HCT116 (cell line): Measurements from ENCODE around the gene MYADML2. TPM values are rescaled to one million over a fixed set of nuclear protein-coding genes. Genes with fewer than 3 reads are reported as not detected.

Source experiments
- ATAC-seq: fragments of 200-7000 bp; cut with Tn5 transposase; 2 replicates; pipeline ENCODE4 v1.9.1; 2020; ENCODE audit warnings: mild to moderate bottlenecking, moderate library complexity
- BruUV-seq: library from RNA; stranded (reverse); fragments of 400-500 nt; replicated peaks from 2 replicates; lab custom pipeline; 2021; lab: Mats Ljungman, UMichigan
- CTCF ChIA-PET: fragments of 300-600 bp; sonication (Branson Sonifier 250); formaldehyde crosslinking; loops from one replicate; lab custom pipeline; 2021; ENCODE audit warnings: antibody characterized with exemption; lab: Charles Lee
- POLR2A ChIA-PET: fragments of 300-600, 350-600 bp; sonication (Branson Sonifier 250); formaldehyde crosslinking; loops from one replicate; lab custom pipeline; 2021; ENCODE audit warnings: antibody characterized with exemption; lab: Charles Lee
- RAD21 ChIA-PET, 2 experiments: fragments of 300-600 bp; sonication (Branson Sonifier 250); formaldehyde crosslinking; loops; one replicate each; lab custom pipeline; 2023; ENCODE audit warnings: low total read pairs in 2 of 2; ENCODE audit not compliant: uncharacterized antibody in 2 of 2, unreplicated experiment in 2 of 2, low non-redundant PET in 1 of 2; lab: Charles Lee
- DNase-seq: peaks from one replicate; pipeline ENCODE4 v3.0.0-alpha.2; 2010; ENCODE audit warnings: low read depth, low spot score
- H2AFZ ChIP-seq: fragments of 200-600 bp; shearing (Covaris generic), sonication (generic); 2 replicates; pipeline ENCODE4 v1.6.1; 2017; ENCODE audit warnings: low read depth, mixed run types, mixed read lengths, antibody characterized with exemption, low read length; ENCODE audit not compliant: poor library complexity, severe bottlenecking
- H3K27ac ChIP-seq: 2 replicates; pipeline ENCODE4 v1.5.1; 2012; ENCODE audit warnings: low read depth, low read length
- H3K27me3 ChIP-seq: fragments of 200-600 bp; sonication (generic); 2 replicates; pipeline ENCODE4 v1.6.1; 2016; ENCODE audit warnings: mixed run types, low read length, mixed read lengths; ENCODE audit not compliant: insufficient read depth
- H3K36me3 ChIP-seq, 2 experiments: fragments of 200-500 bp in 1 of 2; fragments of 200-600 bp in 1 of 2; sonication (Bioruptor generic) in 1 of 2; sonication (generic) in 1 of 2; 2 replicates each; pipeline versions ENCODE4 v1.5.1 to v1.6.1; 2014 to 2016; ENCODE audit warnings: low read length in 2 of 2, inconsistent platforms in 1 of 2, mixed read lengths in 1 of 2, mixed run types in 1 of 2; ENCODE audit not compliant: insufficient read depth in 2 of 2, control insufficient read depth in 1 of 2
- H3K4me1 ChIP-seq, 2 experiments: fragments of 200-600 bp in 1 of 2; sonication (generic) in 1 of 2; 2 replicates each; pipeline versions ENCODE4 v1.5.1 to v1.6.1; 2012 to 2017; ENCODE audit warnings: low read length in 2 of 2, inconsistent platforms in 1 of 2, mild to moderate bottlenecking in 1 of 2, mixed read lengths in 1 of 2, mixed run types in 1 of 2, moderate library complexity in 1 of 2; ENCODE audit not compliant: insufficient read depth in 2 of 2, control insufficient read depth in 1 of 2
- H3K4me2 ChIP-seq: fragments of 200-600 bp; sonication (generic); 2 replicates; pipeline ENCODE4 v1.6.1; 2017; ENCODE audit warnings: mixed run types, low read length, mixed read lengths
- H3K4me3 ChIP-seq, 2 experiments: fragments of 200-600 bp in 1 of 2; sonication (generic) in 1 of 2; replicated peaks in 1 of 2; 2 replicates each; pipeline ENCODE4 v1.5.1; 2011 to 2016; ENCODE audit warnings: low read length in 2 of 2, control low read depth in 1 of 2, low read depth in 1 of 2, mild to moderate bottlenecking in 1 of 2, mixed read lengths in 1 of 2, mixed run types in 1 of 2
- H3K79me2 ChIP-seq: fragments of 200-600 bp; sonication (generic); 2 replicates; pipeline ENCODE4 v1.6.1; 2017; ENCODE audit warnings: mild to moderate bottlenecking, mixed run types, low read length, moderate library complexity, mixed read lengths; ENCODE audit not compliant: insufficient read depth
- H3K9ac ChIP-seq: fragments of 200-600 bp; sonication (generic); 2 replicates; pipeline ENCODE4 v1.6.1; 2016; ENCODE audit warnings: low read length, mixed read lengths
- H3K9me2 ChIP-seq: fragments of 200-600 bp; sonication (generic), shearing (Covaris generic); 2 replicates; pipeline ENCODE4 v1.6.1; 2017; ENCODE audit warnings: mixed run types, mild to moderate bottlenecking, moderate library complexity; ENCODE audit not compliant: insufficient read depth
- H3K9me3 ChIP-seq, 2 experiments: fragments of 200-500 bp in 1 of 2; fragments of 200-600 bp in 1 of 2; sonication (Bioruptor generic) in 1 of 2; sonication (generic) in 1 of 2; 2 replicates each; pipeline ENCODE4 v1.6.1; 2014 to 2017; ENCODE audit warnings: low read length in 2 of 2, mixed read lengths in 2 of 2, inconsistent platforms in 1 of 2, low read depth in 1 of 2, mild to moderate bottlenecking in 1 of 2, mixed run types in 1 of 2, moderate library complexity in 1 of 2; ENCODE audit not compliant: control insufficient read depth in 1 of 2, insufficient read depth in 1 of 2
- H4K20me1 ChIP-seq: fragments of 200-600 bp; sonication (generic), shearing (Covaris generic); 2 replicates; pipeline ENCODE4 v1.6.1; 2017; ENCODE audit warnings: mixed run types, mild to moderate bottlenecking, moderate library complexity; ENCODE audit not compliant: insufficient read depth
- CEBPB ChIP-seq: IDR thresholded peaks from 2 replicates; pipeline ENCODE4 v1.6.1; 2012; ENCODE audit warnings: low read depth
- EGR1 ChIP-seq: IDR thresholded peaks from 2 replicates; pipeline ENCODE4 v1.6.1; 2012; ENCODE audit warnings: low read depth
- ELF1 ChIP-seq: IDR thresholded peaks from 2 replicates; pipeline ENCODE4 v1.6.1; 2012; ENCODE audit warnings: low read depth, borderline replicate concordance
- EZH2 ChIP-seq: fragments of 200-600 bp; sonication (generic); IDR thresholded peaks from 2 replicates; pipeline ENCODE4 v1.6.1; 2017; ENCODE audit warnings: antibody characterized with exemption, mixed run types
- EZH2phosphoT487 ChIP-seq: fragments of 200-600 bp; IDR thresholded peaks from 2 replicates; pipeline ENCODE4 v1.6.1; 2018; ENCODE audit warnings: antibody characterized with exemption, borderline replicate concordance
- FOSL1 ChIP-seq: IDR thresholded peaks from 2 replicates; pipeline ENCODE4 v1.6.1; 2012; ENCODE audit warnings: low read depth
- JUND ChIP-seq: IDR thresholded peaks from 2 replicates; pipeline ENCODE4 v1.6.1; 2012
- POLR2AphosphoS5 ChIP-seq: IDR thresholded peaks from 2 replicates; pipeline ENCODE4 v1.6.1; 2011; ENCODE audit warnings: mild to moderate bottlenecking, low read depth, low read length, moderate library complexity
- RAD21 ChIP-seq: IDR thresholded peaks from 2 replicates; pipeline ENCODE4 v1.6.1; 2012; ENCODE audit warnings: low read depth, mild to moderate bottlenecking
- REST ChIP-seq: IDR thresholded peaks from 2 replicates; pipeline ENCODE4 v1.6.1; 2012; ENCODE audit warnings: low read depth
- SP1 ChIP-seq: IDR thresholded peaks from 2 replicates; pipeline ENCODE4 v1.6.1; 2012; ENCODE audit warnings: low read depth
- SRF ChIP-seq: IDR thresholded peaks from 2 replicates; pipeline ENCODE4 v1.6.1; 2012; ENCODE audit warnings: low read depth
- ZNF274 ChIP-seq: fragments of 200-500 bp; sonication (Bioruptor generic); IDR thresholded peaks from 2 replicates; pipeline ENCODE4 v1.6.1; 2014; ENCODE audit warnings: mild to moderate bottlenecking, low read depth, low read length, inconsistent platforms
- intact Hi-C: fragments of 100-400 bp; cut with micrococcal nuclease; formaldehyde crosslinking; loops from 2 replicates; pipeline ENCODE4 v1.10.0; 2022
- total RNA-seq: library from RNA; stranded (reverse); gene quantifications from one replicate; pipeline ENCODE4 v1.2.1, GENCODE V29; 2021; ENCODE audit not compliant: unreplicated experiment
- TF ChIP-seq, protein P1 (sequence below): IDR thresholded peaks from 2 replicates; pipeline ENCODE4 v1.6.1; 2012
- TF ChIP-seq, protein P2 (sequence below): IDR thresholded peaks from 2 replicates; pipeline ENCODE4 v1.6.1; 2012

Gene MYADML2
- total RNA-seq, 1 experiment from 2014 or later = not detected

DNA sequence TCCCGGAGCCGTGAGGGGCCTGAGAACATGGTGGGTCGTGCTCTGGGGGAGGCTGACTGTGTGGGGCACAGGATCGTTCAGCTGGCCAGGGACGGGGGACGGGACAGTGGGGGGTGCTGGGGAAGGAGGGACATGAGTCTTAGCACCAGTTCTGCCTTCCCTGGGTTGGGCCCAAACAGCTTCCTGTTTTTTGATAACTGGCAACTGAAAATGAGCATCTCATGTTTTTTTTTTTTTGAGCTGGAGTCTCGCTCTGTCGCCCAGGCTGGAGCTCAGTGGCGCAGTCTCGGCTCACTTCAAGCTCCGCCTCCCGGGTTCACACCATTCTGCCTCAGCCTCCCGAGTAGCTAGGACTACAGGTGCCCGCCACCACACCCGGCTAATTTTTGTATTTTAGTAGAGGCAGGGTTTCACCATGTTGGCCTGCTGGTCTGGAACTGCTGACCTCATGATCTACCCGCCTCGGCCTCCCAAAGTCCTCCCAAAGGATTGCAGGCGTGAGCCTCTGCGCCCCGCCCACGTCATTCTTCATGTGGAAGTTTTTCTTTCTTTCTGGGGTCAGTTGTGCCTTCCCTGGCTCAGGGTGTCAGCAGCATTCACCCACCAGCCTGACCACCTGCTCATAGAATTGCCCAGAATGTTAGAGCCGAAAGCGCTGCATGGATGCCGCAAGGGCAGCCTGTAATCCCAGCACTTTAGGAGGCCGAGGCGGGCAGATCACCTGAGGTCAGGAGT is 36.8 kb upstream of the MYADML2 start:
- H3K27me3 ChIP-seq = no peaks in the 10 kb centered on the region
- no peaks in the 10 kb centered on the region for H4K20me1 ChIP-seq
- no peak for ATAC-seq
- H3K4me3 ChIP-seq = no peak overlapping the region
- H3K36me3 ChIP-seq = peaks cover 16 to 22% of the 10 kb centered on the region in 2 experiments
- TF ChIP-seq SRF (no peak), ZNF274 (no peak), POLR2AphosphoS5 (no peak), REST (no peak), SP1 (no peak), RAD21 (no peak), JUND (no peak), EZH2 (no peak), FOSL1 (no peak), EGR1 (no peak), ELF1 (no peak), CEBPB (no peak), EZH2phosphoT487 (no peak)
- TF ChIP-seq, protein P1, sequence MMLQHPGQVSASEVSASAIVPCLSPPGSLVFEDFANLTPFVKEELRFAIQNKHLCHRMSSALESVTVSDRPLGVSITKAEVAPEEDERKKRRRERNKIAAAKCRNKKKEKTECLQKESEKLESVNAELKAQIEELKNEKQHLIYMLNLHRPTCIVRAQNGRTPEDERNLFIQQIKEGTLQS = no peak
- TF ChIP-seq, protein P2, sequence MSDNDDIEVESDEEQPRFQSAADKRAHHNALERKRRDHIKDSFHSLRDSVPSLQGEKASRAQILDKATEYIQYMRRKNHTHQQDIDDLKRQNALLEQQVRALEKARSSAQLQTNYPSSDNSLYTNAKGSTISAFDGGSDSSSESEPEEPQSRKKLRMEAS = no peak
- DNase-seq = no peak
- ChIA-PET POLR2A (no interaction called here), CTCF (interaction anchor here (1.2 kb wide), 1 partner anchor 36 kb away, joined by 3 read pairs; no protein-coding TSS in a partner anchor), RAD21 (no interaction called here)
- H3K79me2 ChIP-seq = no peaks in the 10 kb centered on the region; the same call in 1 of the 2 replicates
- H3K9me2 ChIP-seq = no peaks in the 10 kb centered on the region
- peaks cover 0 to 16% of the 10 kb centered on the region in 2 experiments; a peak in 2 of 4 replicates for H3K4me1 ChIP-seq
- no TSS peak for BruUV-seq
- H2AFZ ChIP-seq = no peak overlapping the region
- no peak overlapping the region for H3K9ac ChIP-seq
- H3K4me2 ChIP-seq = no peak overlapping the region
- intact Hi-C loops = no loop called here
- H3K27ac ChIP-seq = no peak overlapping the region
- H3K9me3 ChIP-seq = no peaks in the 10 kb centered on the region
